Measurements from ENCODE around the gene BAZ2A. TPM values are rescaled to one million over a fixed set of nuclear protein-coding genes. Genes with fewer than 3 reads are reported as not detected.
"Not testable (repeated sequence)": the region's sequence is repeated elsewhere in the genome, so short reads cannot be mapped to it uniquely, and the experiment has no call there.

Gene BAZ2A
- total RNA-seq, 1 donor from 2014 or later: 196 TPM

- Mint-ChIP-seq H3K9me3 (ENCODE audit: unreplicated experiment) (peaks cover 9% of the 10 kb centered on the region), H3K36me3 (ENCODE audit: unreplicated experiment) (peaks cover 18% of the 10 kb centered on the region), H3K4me3 (ENCODE audit: unreplicated experiment) (no peak overlapping the region), H3K27ac (ENCODE audit: unreplicated experiment) (no peak overlapping the region), H3K27me3 (ENCODE audit: unreplicated experiment) (peaks cover 7% of the 10 kb centered on the region), H3K4me1 (ENCODE audit: low read depth, unreplicated experiment) (no peaks in the 10 kb centered on the region)
- no peak for TF ChIP-seq CTCF (IDR thresholded peaks at IDR 0.05; ENCODE audit: partially characterized antibody, unreplicated experiment)
- DNase-seq: no peak
Observed at GRCh38 chr12:56657416-56658379, 27.6 kb upstream of the BAZ2A start.

- not testable (repeated sequence) for H3K4me1 Mint-ChIP-seq (ENCODE audit: low read depth, unreplicated experiment); H3K27ac Mint-ChIP-seq (ENCODE audit: unreplicated experiment); H3K4me3 Mint-ChIP-seq (ENCODE audit: unreplicated experiment); H3K27me3 Mint-ChIP-seq (ENCODE audit: unreplicated experiment); H3K9me3 Mint-ChIP-seq (ENCODE audit: unreplicated experiment)
- peak; percentile 30 for DNase-seq
- peaks cover 21% of the 10 kb centered on the region for H3K36me3 Mint-ChIP-seq (ENCODE audit: unreplicated experiment)
Observed at GRCh38 chr12:56653781-56654180, 23.7 kb upstream of the BAZ2A start.

- not testable (repeated sequence) for H3K9me3 Mint-ChIP-seq (ENCODE audit: unreplicated experiment); H3K36me3 Mint-ChIP-seq (ENCODE audit: unreplicated experiment); DNase-seq; H3K4me1 Mint-ChIP-seq (ENCODE audit: low read depth, unreplicated experiment); H3K27me3 Mint-ChIP-seq (ENCODE audit: unreplicated experiment); H3K4me3 Mint-ChIP-seq (ENCODE audit: unreplicated experiment)
- peak overlapping the region; percentile 28 for H3K27ac Mint-ChIP-seq (ENCODE audit: unreplicated experiment)
Observed at GRCh38 chr12:56648023-56648422, 17.9 kb upstream of the BAZ2A start.

GRCh38 chr12:56645717-56646446 lies 15.8 kb upstream of the BAZ2A start, which contains the start of gene ATP5F1B:
Gene ATP5F1B (minus strand): TSS chr12:56645984. CDS start chr12:56645963, 21 bp downstream.
- peak within 1 kb of the TSS; percentile 91 for H3K27ac Mint-ChIP-seq (ENCODE audit: unreplicated experiment)
- no peaks in the 10 kb centered on the region for H3K27me3 Mint-ChIP-seq (ENCODE audit: unreplicated experiment)
- peaks cover 8% of the 10 kb centered on the region for H3K4me1 Mint-ChIP-seq (ENCODE audit: low read depth, unreplicated experiment)
- H3K4me3 Mint-ChIP-seq (ENCODE audit: unreplicated experiment): peak within 1 kb of the TSS; percentile 96
- no peaks in the 10 kb centered on the region for H3K36me3 Mint-ChIP-seq (ENCODE audit: unreplicated experiment)
- no peak for TF ChIP-seq CTCF (IDR thresholded peaks at IDR 0.05; ENCODE audit: partially characterized antibody, unreplicated experiment)
- peak; percentile 92 for DNase-seq
- H3K9me3 Mint-ChIP-seq (ENCODE audit: unreplicated experiment): peaks cover 2% of the 10 kb centered on the region

- Mint-ChIP-seq H3K9me3 (ENCODE audit: unreplicated experiment) (peaks cover 2% of the 10 kb centered on the region), H3K27me3 (ENCODE audit: unreplicated experiment) (no peaks in the 10 kb centered on the region), H3K36me3 (ENCODE audit: unreplicated experiment) (no peaks in the 10 kb centered on the region), H3K27ac (ENCODE audit: unreplicated experiment) (peak overlapping the region; percentile 91), H3K4me3 (ENCODE audit: unreplicated experiment) (peak overlapping the region; percentile 96), H3K4me1 (ENCODE audit: low read depth, unreplicated experiment) (peaks cover 8% of the 10 kb centered on the region)
- no peak for TF ChIP-seq CTCF (IDR thresholded peaks at IDR 0.05; ENCODE audit: partially characterized antibody, unreplicated experiment)
- DNase-seq: peak; percentile 65
Observed at GRCh38 chr12:56645201-56645716, 15.1 kb upstream of the BAZ2A start.
